Activated naive CD4-positive, alpha-beta T cell (primary cell): ENCODE measurements around the gene NR2E1.

ENCODE experiments used
- DNase-seq, 4 experiments: peaks; one replicate each; lab custom pipeline; 2025; lab: John Stamatoyannopoulos, UW

NR2E1 gene

DNA sequence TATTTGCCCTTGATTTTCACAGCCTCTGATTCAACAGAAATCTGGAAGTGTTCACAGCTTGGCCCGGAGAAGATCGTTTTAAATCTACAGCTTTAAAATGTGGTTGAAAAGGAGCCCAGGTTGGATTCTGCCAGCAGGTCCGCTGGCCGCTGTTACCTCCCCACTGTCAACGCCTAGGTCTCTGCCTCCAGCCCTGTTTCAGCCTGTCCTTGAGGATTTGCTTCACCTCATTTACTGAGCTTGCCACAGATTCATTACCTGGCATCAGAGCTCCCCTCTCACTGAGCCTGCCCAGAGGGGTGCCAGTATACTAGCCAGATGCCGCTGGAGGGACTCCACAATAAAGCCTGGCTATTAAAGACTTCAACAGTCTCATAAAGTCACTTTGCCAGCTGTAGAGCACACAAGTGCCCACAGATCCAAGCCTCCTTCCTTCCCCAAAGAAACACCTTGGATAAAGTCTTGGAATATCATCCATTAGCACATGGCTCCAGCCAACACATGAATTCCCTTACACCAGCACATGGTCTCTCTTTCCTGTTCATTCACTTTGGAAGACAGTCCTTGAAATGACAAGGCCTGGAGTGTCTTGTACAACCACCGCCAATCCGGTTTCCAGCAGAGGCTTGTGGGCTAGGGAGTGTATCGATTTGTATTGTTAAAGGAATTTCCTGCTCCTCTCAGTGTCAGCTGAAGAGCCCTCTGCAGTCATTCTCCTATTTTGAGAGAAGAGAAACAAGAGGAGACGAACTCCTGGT lies 9.5 kb upstream of the NR2E1 start:
- no peak for DNase-seq

DNA sequence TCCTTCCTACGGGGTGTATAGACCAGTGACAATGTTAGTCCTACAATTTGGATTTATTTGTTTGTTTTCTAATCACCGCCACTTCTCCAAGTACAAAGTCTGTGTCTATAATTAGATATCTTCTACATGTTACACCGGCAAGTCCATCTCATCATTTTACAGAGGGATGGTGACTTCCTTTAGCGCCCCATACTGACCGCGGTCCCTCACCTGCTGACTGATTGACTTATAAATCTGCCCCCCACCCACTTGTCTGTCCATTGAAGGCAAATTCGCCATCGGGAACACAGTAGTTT lies 8.9 kb upstream of the NR2E1 start:
- DNase-seq: no peak

DNA sequence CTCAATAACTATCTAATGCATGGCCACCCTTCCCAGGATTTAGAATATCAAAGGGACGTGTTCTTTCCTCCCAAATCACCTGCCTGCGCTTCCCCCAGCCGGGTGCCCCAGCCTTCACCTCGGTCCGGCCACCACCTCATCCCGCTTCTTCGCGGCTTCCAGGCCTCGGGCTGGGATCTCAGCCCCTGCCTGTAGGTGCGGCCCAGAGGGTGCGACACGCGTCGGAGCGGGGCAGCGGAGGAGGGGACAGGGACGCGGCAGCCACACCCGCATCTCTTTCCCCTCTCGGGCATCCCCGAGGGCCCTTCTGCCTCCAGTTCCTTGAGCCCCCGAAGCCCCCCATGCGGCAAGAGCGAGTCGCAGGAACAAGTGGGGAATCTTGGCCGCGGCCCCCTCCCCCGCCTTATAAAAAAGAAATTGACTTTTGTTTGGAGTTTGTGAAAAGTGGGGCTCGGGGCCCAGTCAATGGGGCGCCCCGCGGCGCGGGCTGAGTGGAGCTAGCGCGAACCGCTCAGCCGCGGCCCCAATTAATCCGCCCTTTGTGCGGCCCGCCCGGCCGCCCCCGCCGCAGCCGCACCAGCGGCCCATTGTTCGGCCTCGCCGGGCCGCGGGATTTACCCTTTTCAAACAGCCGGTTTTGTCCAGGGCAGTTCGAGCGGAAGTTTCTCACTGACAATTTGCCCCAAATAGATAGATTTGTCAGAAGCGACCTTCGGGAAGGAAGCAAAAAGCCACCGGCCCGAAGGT lies 8.4 kb upstream of the NR2E1 start:
- DNase-seq: no peak

DNA sequence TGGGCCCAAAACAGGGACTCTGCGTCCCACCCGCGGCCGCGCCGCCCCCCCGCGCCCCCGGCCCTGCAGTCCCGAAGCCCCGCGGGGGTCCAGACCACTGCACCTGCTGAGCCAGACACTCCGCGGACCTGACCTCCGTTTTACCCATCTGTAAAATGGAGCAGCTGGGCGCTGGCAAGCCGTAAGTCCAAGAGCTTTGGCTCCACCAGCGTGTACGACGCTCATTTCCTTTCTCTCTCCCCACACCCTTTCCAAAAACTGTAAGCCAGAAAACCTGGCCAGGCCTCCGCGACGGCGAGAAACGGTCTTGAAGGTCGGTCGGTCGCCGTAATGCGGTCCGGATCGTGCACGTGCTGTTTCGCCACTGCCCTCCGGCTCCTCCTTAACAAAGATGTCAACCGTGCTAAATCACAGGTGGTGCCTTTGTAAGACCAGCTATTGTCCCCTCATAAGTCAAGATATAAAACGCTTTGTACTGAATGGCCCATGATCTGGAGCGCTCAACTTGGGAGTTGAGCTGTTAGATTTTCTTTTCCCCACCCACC lies 7.8 kb upstream of the NR2E1 start:
- no peak for DNase-seq

DNA sequence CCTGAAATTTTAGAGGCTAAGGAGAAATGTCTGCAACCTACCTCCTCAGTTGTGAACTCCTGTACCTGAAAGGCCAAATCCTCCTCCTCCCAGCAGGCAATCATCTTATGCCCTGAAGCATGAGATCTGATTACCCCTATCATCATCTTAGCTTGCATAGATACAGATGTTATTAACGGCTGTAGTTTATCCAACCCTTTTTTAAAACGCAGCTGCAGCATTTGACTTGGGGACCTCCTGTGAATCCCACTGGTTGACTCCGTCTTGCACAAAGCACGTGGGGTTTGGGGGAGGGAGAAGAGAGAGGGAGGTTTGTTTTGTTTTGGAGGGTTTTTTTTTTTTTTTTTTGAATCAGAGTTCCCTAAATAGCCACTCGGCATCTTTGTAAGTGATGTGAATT lies 5.8 kb upstream of the NR2E1 start:
- DNase-seq: no peak

DNA sequence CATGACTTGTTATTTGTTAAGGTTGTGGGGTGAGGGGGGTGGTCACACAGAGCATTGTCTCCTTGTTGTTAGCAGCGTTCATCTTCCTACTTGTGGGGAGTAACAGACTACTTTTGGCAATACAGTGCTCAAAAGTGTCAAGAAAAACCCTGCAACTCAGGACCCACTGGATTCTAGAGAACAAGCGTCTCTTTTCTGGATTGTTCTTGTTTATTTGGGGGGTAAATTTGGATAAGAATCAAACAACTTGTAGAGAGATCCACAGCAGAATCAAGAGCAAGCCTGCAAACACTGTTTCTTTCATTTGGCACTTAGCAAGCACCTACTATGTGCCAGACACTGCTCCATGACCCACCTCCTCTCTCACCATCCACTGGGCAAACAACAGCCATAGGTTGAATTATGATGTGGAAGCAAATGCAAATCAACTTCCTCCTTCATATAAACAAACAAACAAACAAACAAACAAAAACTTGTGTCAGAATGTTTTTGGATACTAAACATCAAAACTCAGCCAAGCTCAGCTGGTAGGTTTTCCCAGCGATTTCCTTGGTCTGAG lies 4.0 kb upstream of the NR2E1 start:
- no peak for DNase-seq

DNA sequence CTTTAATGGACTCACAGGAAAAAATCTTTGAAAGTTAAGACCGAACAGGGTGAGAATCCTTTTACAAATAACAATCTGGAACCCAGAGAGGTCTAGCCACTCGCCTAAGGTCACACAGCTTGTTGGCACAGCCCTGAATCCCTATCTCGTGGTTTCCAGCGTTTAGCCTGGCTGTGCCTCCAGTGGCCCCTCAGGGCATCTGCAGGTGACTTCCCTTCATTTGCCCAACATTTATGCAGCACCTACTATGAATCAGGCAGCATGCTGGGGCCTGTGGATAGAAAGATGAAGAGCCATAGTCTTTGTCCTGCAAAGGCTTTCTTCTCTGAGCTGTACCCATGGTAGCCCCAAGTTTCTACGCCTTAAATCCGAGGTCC lies 2.6 kb upstream of the NR2E1 start:
- DNase-seq: no peak

DNA sequence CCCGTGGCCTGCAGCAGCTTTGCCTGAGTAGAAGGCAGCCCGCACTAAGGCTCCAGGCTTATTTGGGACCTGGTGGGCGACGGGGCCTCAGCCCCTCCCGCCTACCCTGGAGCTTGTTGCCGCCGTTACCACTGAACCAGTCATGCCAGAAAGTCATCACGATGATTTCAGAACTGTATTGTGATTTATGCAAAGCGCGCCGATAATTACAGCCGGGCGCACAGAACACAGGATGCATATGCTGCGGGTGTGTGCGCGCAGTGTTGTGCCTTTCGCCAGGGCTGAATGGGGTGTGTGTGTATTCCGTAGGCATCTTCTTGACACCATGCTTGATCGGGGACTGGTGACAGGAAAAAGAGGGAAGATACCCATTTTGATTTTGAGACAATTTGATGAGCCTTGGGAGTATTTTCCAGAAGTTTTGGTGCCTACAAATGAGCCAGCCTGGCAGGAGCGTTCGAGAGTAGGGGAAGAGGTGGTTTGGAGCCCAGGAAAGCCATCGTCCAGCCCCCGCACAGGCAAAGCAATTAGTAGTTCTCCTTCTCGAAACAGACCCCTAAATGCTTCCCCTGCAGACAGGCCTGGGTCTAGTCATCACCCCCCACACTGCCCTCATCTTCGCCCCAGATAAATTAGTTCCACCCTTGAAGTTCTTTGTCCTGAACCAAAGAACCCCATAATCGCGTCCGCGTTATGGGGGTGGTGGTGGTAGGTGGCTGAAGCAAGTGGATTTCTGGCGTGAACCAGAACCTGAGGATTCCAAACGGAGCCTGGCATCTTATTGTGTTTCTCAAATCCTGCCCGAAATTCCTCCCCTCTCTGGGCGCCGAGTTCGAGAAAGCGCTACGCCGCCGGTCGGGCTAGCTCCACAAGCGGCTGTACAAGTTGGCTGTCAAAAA lies 1.9 kb upstream of the NR2E1 start:
- DNase-seq: no peak

DNA sequence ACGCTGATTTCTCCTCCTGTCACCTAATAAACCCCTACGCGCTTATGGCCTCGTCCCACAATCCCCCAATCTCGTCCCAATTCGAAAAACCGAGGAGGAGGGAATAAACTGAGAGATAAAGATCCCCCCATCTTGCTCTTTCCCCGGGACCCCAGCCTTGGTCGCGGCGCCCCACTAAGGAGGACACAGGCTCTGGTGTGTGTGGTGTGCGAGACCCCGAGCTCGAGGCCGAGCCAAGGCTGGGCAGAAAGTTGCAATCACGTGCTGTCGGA lies 1.3 kb upstream of the NR2E1 start:
- no peak for DNase-seq

DNA sequence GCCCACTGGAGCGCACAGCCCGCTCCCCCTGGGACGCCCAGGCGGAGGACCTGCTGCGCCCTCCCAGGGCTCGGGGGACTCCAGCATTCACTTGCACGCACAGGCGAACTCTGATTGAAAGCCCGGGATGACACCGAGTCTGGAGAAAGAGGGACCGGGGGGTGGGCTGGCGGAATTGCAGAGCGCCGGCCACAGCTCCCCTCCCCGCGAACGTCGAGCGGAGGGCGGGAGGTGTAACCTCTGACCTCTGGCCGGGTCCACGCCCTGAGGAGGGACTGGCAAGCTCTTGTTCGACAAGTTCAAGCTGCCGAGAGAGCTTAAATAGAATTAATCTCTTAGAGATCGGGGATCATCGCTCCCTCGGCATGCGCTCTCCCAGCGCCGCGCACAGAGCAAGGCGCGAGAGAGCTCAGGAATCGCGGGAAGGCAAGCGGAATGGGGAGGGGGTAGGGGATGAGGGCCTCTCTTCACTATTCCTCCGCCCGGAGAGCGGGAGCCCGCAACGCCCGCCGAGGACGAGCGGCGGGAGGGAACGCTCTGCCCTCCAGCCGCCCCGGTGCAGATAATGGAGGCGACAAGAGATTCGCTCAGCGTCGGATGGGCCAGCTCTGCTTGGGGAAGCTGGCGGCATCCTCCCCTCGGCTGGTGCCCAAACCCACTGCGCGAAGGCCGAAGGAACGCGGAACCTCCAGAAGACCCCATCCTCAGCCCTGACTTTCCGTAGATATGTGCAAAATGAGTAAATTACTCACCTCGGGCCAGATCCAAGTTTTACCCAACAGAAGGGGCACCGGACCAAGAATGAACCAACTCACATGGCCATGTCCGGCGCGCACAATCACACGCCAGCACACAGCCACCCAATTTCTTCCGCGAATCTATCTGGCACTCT lies 761 bp upstream of the NR2E1 start:
- no peak for DNase-seq

DNA sequence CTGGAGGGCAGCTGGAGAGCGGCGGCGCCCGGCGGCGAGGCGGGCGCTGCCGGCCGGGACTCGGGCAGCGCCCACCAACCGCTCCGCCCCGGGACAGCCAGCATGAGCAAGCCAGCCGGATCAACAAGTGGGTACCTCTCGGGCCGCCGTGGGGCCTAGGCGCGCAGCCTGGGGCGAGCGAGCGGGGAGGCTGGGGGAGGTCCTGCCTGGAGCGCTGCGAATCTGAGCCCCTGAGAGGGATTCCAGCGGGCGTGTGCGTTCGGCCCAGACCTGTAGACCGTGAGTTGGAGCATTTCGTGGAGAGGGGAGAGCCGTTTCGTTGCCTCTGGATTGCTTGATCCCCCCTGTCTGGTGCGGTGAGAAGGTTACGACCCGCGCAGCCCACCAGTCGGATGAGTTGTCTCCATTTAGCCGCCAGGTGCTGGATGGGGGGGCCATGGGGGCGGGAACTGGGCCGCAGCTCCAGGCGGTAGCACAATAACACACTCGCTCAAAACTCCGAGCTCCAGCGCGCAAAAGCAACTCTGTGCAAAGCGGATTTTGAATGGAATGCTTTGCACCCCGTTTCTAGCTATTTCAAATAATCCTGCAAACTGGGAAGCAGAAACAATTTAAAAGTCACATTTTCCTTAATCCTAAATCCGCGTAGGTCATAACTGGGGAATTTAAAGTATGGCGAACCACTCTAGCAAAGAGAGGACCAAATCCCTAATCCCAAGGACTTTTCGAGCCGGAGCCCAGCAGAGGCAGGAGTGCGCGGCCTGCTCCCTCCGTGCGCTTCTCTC lies 1.0 kb downstream of the NR2E1 start:
- DNase-seq: no peak

DNA sequence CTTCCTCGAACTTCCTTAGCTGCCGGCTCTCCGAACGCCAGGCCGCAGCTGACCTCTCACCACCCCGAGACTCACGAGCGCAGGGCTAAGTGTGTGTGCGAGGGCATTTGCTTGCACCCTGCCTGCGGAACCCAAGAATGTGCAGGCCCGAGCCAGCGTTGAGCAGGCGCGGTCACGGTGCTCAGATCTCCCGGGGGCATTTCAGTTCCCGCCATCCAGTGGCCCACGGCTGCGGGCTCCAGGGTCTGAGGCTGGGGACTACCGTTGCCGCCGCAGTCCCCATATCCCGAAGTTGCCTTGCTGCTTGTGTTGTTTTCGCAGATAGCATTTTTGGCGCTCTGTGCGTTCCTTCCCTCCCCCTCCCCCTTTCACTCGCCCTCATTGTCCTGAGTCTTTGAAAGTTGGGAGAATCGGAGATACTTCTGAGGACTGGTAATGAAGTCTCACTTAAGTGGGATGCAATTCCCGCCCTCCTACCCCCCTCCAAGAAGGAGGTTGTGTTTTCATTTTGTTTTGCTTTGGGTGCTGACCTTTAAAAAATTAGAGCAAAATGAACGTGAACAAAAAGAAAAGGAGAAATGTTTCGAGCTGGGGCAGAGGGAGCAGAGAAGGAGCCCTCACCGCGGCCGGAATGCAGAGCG lies 1.7 kb downstream of the NR2E1 start:
- DNase-seq: no peak

DNA sequence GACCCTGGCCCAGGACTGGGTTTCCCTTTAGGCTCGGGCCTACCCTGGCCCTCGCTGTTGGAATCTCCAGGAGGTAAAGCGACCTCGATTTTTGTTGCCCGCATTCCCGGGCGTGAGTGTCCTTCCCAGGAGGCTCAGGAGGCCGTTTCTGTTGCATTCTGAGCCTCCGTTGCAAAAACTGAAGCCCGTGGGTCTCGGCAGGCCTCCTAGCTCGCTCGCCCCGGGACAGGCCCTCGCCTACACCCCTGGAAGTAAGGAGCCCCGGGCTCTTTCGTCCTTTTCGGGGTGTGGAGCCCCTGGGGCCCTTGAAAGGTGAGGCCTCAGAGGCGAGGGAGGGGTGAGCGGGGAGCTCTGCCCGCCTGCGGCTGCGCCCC lies 2.3 kb downstream of the NR2E1 start:
- no peak for DNase-seq

DNA sequence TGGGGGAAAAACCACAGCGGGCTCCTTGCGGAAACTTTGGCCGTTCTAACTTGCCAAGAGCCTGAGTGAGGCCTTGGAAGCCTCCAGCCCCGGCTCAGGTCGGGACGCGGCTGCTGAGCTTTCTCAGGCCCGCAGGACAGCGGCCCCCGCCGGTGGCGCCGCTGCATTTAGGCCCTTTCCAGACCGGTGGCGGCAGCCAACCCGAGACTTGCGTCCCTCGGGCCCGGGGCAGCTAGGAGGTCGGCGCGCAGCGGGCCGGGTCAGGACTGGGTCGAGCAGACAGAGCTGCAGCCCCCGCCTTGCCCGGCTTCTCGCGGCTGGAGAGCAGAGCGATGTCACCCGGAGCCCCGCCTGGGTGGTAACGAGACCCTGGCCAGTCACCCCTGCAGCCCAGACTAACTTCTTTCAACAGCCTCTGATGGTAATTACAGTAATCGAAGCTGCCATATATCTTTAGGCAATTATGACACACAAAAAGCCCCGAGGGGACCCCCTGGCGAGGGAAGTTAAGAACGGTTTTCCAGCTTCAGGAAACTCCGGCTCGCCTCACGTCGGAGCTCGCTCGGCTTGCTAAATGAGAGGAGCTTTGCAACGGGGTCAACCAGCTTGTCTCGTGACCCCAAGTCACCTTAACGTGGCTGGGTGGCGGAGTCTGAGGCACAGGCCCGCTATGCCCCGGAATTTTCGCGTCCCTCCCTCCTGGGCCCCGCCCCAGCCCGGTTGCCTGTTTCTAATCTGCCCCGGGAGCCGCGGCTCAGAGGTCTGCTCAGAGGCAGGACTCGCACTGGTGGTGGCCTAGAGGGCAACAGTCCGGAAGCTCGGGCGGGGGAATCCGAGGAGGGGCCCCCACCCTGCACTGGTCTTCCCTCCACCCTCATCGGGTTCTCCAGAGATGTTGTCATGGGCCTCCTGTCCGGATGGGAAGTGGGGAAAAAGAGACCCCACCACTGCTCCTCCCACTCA lies 3.0 kb downstream of the NR2E1 start:
- DNase-seq: no peak

DNA sequence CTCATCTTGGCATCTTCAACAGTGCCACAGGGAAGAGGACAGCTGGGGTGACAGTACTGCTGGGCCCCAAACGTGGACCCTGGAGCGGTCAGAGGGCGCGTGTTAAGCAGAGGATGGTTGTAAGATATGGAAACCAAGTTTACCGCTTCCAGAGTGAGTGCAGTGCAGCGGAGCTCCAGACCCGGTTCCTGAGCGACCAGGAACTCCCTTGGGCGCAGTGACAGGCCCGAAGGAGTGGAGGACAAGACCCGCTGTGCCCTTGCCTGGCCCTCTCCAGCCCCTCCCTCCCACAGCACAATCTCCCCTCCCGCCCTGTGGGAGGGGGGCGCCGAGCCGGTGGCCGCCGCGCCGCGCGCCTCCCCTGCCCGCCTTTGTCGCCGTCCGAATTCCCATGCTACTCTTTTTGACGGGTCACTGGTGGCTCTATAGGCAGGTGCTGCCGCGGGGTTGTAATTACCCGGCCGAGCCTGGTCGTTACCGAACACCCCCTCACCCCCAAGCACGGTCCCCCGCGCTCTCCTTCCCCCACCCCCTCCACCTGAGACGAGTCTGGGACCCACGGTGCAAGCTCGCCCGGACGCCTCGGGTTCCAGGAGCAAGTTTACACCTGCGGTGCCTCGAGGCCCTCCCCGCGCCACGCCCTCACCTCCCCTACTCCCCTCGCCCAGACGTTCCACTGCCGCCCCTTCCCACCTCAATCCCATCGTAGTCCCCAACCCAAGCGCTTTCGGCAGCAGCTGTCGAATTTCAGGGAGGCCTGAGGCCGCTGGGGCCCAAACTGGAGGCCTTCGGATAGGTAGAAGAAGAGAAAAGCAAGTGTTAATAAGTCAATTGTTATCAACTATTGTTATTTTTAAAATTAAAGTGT lies 3.9 kb downstream of the NR2E1 start:
- no peak for DNase-seq

DNA sequence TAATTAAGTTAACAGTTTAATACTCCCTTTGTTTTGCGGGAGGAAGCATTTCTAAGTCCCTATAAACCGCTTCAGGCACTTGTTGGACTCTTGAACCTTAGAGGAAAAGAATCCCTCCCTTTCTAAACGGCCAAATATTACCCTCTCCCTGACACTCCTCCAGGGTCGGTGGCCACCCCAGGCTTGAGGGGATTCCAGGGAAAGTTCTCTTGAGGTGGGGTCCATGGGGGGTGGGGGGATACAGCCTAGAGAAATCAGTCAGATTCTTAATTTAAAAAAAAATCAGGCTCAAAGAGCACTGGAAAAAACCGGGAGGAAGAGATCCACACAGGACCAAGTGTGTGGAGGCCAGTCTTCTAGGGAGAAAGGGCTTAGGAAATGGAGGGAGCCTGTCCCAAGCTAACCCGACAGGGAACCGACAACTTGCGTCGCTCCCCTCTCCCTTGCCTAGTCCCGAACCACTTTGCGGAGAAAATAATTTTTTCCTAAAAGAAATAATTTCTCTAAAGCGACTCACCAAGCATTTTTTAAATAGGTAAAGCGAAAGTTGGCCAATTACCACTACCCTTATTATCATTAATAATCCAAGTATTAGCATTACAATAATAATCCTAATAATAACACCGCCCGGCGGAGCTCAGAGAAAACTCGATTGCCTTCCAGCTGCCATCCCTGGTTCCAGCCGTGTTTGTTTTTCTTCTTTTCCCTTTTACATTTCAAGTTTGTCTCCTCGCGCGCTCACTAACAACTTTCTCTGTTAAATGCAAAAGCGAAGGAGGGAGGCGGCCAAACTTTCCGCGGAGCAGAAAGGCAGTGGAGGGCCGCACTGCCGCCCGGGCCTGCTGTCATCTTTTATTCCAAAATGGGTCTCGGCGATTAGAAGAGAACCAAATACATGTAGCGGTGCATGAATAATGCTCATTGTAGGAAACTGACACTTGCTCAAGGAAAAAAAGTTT lies 4.8 kb downstream of the NR2E1 start:
- DNase-seq: no peak
